Measurements from ENCODE around the gene MPL. TPM values are rescaled to one million over a fixed set of nuclear protein-coding genes. Genes with fewer than 3 reads are reported as not detected.
A peak's percentile ranks its signal among the peaks of the same experiment; 100 is the strongest.

Gene MPL
- total RNA-seq, 4 donors from 2014 or later, result not detected

GRCh38 chr1:43327549-43328292 lies 9.9 kb upstream of the MPL start:
- DNase-seq (ENCODE audit: low spot score in 2 of 2), result no peak
- Histone ChIP-seq H3K4me1 (peaks cover 12% of the 10 kb centered on the region), H3K36me3 (no peaks in the 10 kb centered on the region), H3K27me3 (no peaks in the 10 kb centered on the region), H3K4me3 (no peak overlapping the region), H3K9me3 (peaks cover 14% of the 10 kb centered on the region), H3K27ac (no peak overlapping the region)
- TF ChIP-seq POLR2A (IDR thresholded peaks at IDR 0.05) (no peak), POLR2AphosphoS5 (IDR thresholded peaks at IDR 0.05) (no peak), CTCF (IDR thresholded peaks at IDR 0.05) (no peak), EP300 (IDR thresholded peaks at IDR 0.05) (no peak)
- 83% methylated on average over 1 of the region's 1 CpG for WGBS

- TF ChIP-seq EP300 (IDR thresholded peaks at IDR 0.05), result no peak
- no peak for TF ChIP-seq POLR2AphosphoS5 (IDR thresholded peaks at IDR 0.05)
- TF ChIP-seq CTCF (IDR thresholded peaks at IDR 0.05), result no peak
- no peak for TF ChIP-seq POLR2A (IDR thresholded peaks at IDR 0.05)
- peaks cover 14% of the 10 kb centered on the region for H3K9me3 ChIP-seq
- no peak overlapping the region for H3K27ac ChIP-seq
- peak in 1 of 2 donors; percentile 76 for DNase-seq (ENCODE audit: low spot score in 2 of 2)
- no peaks in the 10 kb centered on the region for H3K36me3 ChIP-seq
- 36% methylated on average over 6 of the region's 6 CpGs for WGBS
- peaks cover 12% of the 10 kb centered on the region for H3K4me1 ChIP-seq
- no peak overlapping the region for H3K4me3 ChIP-seq
- H3K27me3 ChIP-seq, result no peaks in the 10 kb centered on the region
Observed at GRCh38 chr1:43329995-43330751, 7.4 kb upstream of the MPL start.

DNA sequence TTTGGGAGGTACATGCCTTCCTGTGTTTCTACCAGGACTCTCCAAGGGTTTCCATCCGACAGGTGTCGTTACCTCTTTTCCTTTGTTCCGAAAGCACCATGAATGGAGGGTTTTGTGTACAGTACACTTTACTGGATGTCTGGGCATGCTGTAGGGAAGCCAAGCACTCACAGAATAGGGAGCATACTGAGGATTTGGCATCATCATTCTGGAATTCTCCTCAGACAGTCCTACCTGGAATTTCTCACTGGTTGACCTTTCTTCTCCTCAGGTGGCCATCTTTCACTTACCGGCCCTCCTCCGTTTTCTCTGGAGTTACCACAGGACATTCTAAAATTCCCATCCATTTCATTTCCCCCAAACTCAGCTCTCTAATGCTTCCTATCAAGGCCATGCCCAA lies 5.9 kb upstream of the MPL start:
- H3K27ac ChIP-seq, result no peak overlapping the region

DNA sequence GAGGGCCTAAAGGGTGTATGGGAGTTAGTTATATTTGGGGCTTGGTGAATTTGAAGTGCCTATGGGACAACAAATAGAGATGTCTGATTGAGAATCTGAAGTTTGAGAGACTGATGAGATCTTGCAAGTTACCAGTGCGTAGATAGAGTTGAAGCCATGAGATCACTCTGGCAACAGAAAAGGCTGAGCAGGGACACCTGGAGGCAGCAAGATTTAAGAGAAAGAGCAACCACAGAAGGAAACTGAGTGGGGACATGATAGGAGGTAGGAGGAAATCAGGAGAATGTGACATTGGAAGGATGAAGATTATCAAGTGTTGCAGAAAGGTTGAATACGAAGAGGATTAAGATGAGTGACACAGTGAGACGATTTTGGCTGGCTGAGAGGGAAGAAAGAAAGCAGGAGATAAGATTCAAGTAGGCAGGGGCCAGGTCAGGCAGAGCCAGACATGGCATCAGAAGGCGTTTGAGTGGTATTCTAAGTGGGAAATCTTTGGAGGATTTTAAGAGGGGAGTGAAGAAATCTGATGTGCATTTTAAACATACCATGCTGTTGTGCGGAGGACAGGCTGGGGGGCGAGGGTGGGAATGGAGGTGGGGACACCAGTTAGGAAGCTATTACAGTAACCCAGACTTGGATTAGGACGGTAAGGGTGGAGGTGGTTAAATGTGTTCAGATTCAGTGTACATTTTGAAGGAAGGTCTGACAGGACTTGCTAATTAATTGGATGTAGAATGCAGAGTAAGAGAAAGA lies 3.0 kb upstream of the MPL start:
- DNase-seq (ENCODE audit: low spot score in 2 of 2), result peak in 1 of 2 donors; percentile 10
- Histone ChIP-seq H3K27me3 (no peaks in the 10 kb centered on the region), H3K27ac (no peak overlapping the region), H3K4me3 (no peak overlapping the region), H3K9me3 (no peaks in the 10 kb centered on the region), H3K4me1 (peaks cover 11% of the 10 kb centered on the region), H3K36me3 (no peaks in the 10 kb centered on the region)
- WGBS, result 75% methylated on average over 7 of the region's 7 CpGs
- TF ChIP-seq POLR2A (IDR thresholded peaks at IDR 0.05), result no peak

More for the DNA sequence above, 5.9 kb upstream of the MPL start:
- WGBS, result 91% methylated on average over 5 of the region's 5 CpGs
- H3K36me3 ChIP-seq, result no peaks in the 10 kb centered on the region
- DNase-seq (ENCODE audit: low spot score in 2 of 2), result no peak
- H3K4me1 ChIP-seq, result peaks cover 12% of the 10 kb centered on the region
- TF ChIP-seq CTCF (IDR thresholded peaks at IDR 0.05) (no peak), POLR2AphosphoS5 (IDR thresholded peaks at IDR 0.05) (no peak), POLR2A (IDR thresholded peaks at IDR 0.05) (no peak), EP300 (IDR thresholded peaks at IDR 0.05) (no peak)
- peaks cover 10% of the 10 kb centered on the region for H3K9me3 ChIP-seq
- H3K4me3 ChIP-seq, result no peak overlapping the region
- no peaks in the 10 kb centered on the region for H3K27me3 ChIP-seq

DNA sequence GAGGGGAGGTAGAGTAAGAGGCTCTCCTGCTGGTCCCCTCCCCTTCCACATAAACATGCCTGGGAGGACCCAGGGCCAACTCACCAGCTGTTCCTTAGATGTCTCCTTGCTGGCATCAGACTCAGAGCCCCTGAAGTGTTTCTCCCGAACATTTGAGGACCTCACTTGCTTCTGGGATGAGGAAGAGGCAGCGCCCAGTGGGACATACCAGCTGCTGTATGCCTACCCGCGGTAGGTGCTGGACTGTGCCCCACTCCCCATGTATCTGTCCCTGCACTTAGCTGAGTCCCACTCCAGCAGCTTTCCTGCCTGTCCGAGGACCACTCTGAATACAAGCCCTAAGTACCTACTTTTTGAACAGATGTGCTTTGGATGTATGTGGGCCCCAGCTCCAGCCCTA lies 383 bp downstream of the MPL start:
- Histone ChIP-seq H3K4me1 (no peaks in the 10 kb centered on the region), H3K4me3 (no peak overlapping the region), H3K36me3 (no peaks in the 10 kb centered on the region), H3K27ac (no peak overlapping the region), H3K27me3 (no peaks in the 10 kb centered on the region), H3K9me3 (no peaks in the 10 kb centered on the region)
- TF ChIP-seq POLR2A (IDR thresholded peaks at IDR 0.05) (no peak), EP300 (IDR thresholded peaks at IDR 0.05) (no peak), CTCF (IDR thresholded peaks at IDR 0.05) (no peak), POLR2AphosphoS5 (IDR thresholded peaks at IDR 0.05) (no peak)
- no peak for DNase-seq (ENCODE audit: low spot score in 2 of 2)
- WGBS, result 91% methylated on average over 5 of the region's 5 CpGs
